Measurements from ENCODE around the gene ROS1. TPM values are rescaled to one million over a fixed set of nuclear protein-coding genes. Genes with fewer than 3 reads are reported as not detected.
"Not testable (repeated sequence)": the region's sequence is repeated elsewhere in the genome, so short reads cannot be mapped to it uniquely, and the experiment has no call there.

Gene ROS1
- total RNA-seq, 1 donor from 2014 or later, result not detected

DNA sequence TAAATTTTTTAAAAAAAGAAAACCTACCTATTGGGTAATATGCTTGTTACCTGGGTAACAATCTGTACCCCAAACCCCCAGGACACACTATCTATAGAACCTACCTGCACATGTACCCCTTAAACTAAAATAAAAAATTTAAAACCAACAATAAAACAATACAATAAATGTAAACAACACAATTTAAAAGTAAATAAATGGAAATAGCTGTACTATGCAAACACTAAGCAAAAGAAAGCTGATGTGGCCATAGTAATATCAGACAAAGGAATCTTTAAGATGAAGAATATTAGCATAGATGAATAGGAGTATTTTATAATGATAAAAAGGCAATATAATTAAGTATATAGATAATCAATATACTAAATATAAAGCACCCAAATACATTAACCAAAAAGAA lies 50.3 kb downstream of the ROS1 start:
- TF ChIP-seq, protein P1, sequence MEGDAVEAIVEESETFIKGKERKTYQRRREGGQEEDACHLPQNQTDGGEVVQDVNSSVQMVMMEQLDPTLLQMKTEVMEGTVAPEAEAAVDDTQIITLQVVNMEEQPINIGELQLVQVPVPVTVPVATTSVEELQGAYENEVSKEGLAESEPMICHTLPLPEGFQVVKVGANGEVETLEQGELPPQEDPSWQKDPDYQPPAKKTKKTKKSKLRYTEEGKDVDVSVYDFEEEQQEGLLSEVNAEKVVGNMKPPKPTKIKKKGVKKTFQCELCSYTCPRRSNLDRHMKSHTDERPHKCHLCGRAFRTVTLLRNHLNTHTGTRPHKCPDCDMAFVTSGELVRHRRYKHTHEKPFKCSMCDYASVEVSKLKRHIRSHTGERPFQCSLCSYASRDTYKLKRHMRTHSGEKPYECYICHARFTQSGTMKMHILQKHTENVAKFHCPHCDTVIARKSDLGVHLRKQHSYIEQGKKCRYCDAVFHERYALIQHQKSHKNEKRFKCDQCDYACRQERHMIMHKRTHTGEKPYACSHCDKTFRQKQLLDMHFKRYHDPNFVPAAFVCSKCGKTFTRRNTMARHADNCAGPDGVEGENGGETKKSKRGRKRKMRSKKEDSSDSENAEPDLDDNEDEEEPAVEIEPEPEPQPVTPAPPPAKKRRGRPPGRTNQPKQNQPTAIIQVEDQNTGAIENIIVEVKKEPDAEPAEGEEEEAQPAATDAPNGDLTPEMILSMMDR (conservative IDR thresholded peaks at IDR 0.05), result no peak
- peaks cover 11% of the 10 kb centered on the region for H3K9me3 Mint-ChIP-seq
- H3K4me3 Mint-ChIP-seq, result no peak overlapping the region
- no peak overlapping the region for H3K27ac Mint-ChIP-seq (ENCODE audit: unreplicated experiment)
- H3K4me1 Mint-ChIP-seq, result no peaks in the 10 kb centered on the region
- H3K27me3 Mint-ChIP-seq (ENCODE audit: low read depth), result no peaks in the 10 kb centered on the region
- DNase-seq (ENCODE audit: low read depth, low spot score), result no peak
- no peaks in the 10 kb centered on the region for H3K36me3 Mint-ChIP-seq (ENCODE audit: low read depth)

DNA sequence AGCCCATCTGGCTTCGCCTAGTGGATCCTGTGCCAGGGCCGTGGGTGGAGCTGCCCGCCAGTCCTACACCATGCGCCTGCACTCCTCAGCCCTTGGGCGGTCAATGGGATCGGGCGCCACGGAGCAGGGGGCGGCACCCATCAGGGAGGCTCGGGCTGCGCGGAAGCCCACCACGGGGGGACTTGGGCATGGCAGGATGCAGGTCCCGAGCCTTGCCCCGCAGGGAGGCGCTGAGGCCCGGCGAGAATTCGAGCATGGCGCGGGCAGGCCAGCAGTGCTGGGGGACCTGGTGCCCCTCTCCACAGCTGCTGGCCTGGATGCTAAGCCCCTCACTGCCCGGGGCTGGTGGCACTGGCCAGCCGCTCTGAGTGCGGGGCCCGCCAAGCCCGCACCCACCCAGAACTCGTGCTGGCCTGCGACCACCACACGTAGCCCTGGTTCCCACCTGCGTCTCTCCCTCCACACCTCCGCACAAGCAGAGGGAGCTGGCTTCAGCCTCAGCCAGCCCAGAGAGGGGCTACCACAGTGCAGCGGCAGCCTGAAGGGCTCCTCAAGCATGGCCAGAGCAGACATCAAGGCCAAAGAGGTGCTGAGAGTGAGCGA lies 52.4 kb downstream of the ROS1 start:
- Mint-ChIP-seq H3K4me3 (no peak overlapping the region), H3K27me3 (ENCODE audit: low read depth) (no peaks in the 10 kb centered on the region), H3K9me3 (peaks cover 11% of the 10 kb centered on the region), H3K36me3 (ENCODE audit: low read depth) (no peaks in the 10 kb centered on the region), H3K4me1 (no peaks in the 10 kb centered on the region), H3K27ac (ENCODE audit: unreplicated experiment) (no peak overlapping the region)
- TF ChIP-seq, protein P1 (conservative IDR thresholded peaks at IDR 0.05), result no peak
- DNase-seq (ENCODE audit: low read depth, low spot score), result no peak

DNA sequence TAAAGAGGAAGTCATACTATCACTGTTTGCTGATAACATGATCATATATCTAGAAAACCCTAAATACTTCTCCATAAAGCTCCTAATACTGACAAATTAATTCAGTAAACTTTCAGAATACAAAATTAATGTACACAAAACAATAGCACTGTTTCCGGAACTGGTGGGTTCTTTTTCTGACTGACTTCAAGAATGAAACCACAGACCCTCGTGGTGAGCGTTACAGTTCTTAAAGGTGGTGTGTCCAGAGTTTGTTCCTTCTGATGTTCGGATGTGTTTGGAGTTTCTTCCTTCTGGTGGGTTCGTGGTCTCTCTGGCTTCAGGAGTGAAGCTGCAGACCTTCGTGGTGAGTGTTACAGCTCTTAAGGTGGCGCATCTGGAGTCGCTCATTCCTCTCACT lies 53.5 kb downstream of the ROS1 start:
- not testable (repeated sequence) for H3K4me1 Mint-ChIP-seq; H3K9me3 Mint-ChIP-seq; H3K4me3 Mint-ChIP-seq; H3K27me3 Mint-ChIP-seq (ENCODE audit: low read depth); DNase-seq (ENCODE audit: low read depth, low spot score); H3K27ac Mint-ChIP-seq (ENCODE audit: unreplicated experiment); H3K36me3 Mint-ChIP-seq (ENCODE audit: low read depth)

- no peak for DNase-seq (ENCODE audit: low read depth, low spot score)
- Mint-ChIP-seq H3K9me3 (peaks cover 6% of the 10 kb centered on the region), H3K4me3 (no peak overlapping the region), H3K4me1 (no peaks in the 10 kb centered on the region), H3K36me3 (ENCODE audit: low read depth) (no peaks in the 10 kb centered on the region), H3K27ac (ENCODE audit: unreplicated experiment) (no peak overlapping the region), H3K27me3 (ENCODE audit: low read depth) (no peaks in the 10 kb centered on the region)
- TF ChIP-seq, protein P1 (conservative IDR thresholded peaks at IDR 0.05), result no peak
Observed at GRCh38 chr6:117371492-117371891, 54.2 kb downstream of the ROS1 start.

DNA sequence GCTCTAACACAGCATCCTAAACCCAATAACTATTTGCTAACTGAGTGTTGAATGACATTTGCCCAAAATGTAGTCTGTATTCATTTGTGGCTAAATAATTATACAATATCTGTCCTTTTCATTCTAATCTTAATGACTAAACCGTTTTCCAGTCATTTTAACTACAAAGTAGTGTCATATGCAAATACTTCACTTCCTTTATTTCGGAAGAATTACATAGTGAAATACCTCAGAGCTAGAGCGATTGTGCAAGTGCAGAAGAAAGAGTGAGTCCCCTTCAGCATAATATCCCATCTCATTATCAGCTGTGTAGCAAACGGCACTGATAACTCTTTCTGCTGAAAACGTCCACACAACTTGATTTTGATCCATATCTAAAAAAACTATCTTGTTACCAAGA lies 66.2 kb downstream of the ROS1 start:
- Mint-ChIP-seq H3K27ac (ENCODE audit: unreplicated experiment) (no peak overlapping the region), H3K4me3 (no peak overlapping the region), H3K36me3 (ENCODE audit: low read depth) (no peaks in the 10 kb centered on the region), H3K9me3 (no peaks in the 10 kb centered on the region), H3K4me1 (no peaks in the 10 kb centered on the region), H3K27me3 (ENCODE audit: low read depth) (no peaks in the 10 kb centered on the region)
- TF ChIP-seq, protein P1 (conservative IDR thresholded peaks at IDR 0.05), result no peak
- DNase-seq (ENCODE audit: low read depth, low spot score), result no peak

GRCh38 chr6:117354671-117355070 lies 71.1 kb downstream of the ROS1 start:
- H3K27me3 Mint-ChIP-seq (ENCODE audit: low read depth), result no peaks in the 10 kb centered on the region

More at GRCh38 chr6:117354671-117355070, 71.1 kb downstream of the ROS1 start:
- TF ChIP-seq, protein P1 (conservative IDR thresholded peaks at IDR 0.05), result no peak
- no peak overlapping the region for H3K4me3 Mint-ChIP-seq
- no peak for DNase-seq (ENCODE audit: low read depth, low spot score)
- H3K9me3 Mint-ChIP-seq, result no peaks in the 10 kb centered on the region
- no peaks in the 10 kb centered on the region for H3K4me1 Mint-ChIP-seq
- H3K36me3 Mint-ChIP-seq (ENCODE audit: low read depth), result no peaks in the 10 kb centered on the region
- no peak overlapping the region for H3K27ac Mint-ChIP-seq (ENCODE audit: unreplicated experiment)

Data from neural crest cell (in vitro differentiated cells).